A673 (cell line): ENCODE results near the gene CCR5AS.

ENCODE experiments used
- CTCF ChIP-seq: fragments of 300-800, 200-600 bp; sonication (generic); conservative IDR thresholded peaks from 2 replicates; pipeline ENCODE4 v1.5.1; 2017; ENCODE audit warnings: low read depth, mild to moderate bottlenecking, antibody characterized with exemption, low read length, moderate library complexity, mixed read lengths
- EZH2 ChIP-seq: fragments of 200-600 bp; sonication (generic); IDR thresholded peaks from 2 replicates; pipeline ENCODE4 v1.6.1; 2017; ENCODE audit warnings: borderline replicate concordance, low read depth, mild to moderate bottlenecking, mixed read lengths, antibody characterized with exemption, low read length; ENCODE audit not compliant: poor library complexity, severe bottlenecking

GRCh38 chr3:46354478-46354877 lies 52.4 kb downstream of the CCR5AS start:
- TF ChIP-seq CTCF (no peak), EZH2 (no peak)
